ENCODE data around the gene PCGF5.
A peak's percentile ranks its signal among the peaks of the same experiment; 100 is the strongest.
"Not testable (repeated sequence)": the region's sequence is repeated elsewhere in the genome, so short reads cannot be mapped to it uniquely, and the experiment has no call there.

Gene PCGF5

GRCh38 chr10:91210435-91210834 is 10.0 kb upstream of the PCGF5 start:
- DNase-seq, result peak in 1 of 4 experiments; percentile 1

DNA sequence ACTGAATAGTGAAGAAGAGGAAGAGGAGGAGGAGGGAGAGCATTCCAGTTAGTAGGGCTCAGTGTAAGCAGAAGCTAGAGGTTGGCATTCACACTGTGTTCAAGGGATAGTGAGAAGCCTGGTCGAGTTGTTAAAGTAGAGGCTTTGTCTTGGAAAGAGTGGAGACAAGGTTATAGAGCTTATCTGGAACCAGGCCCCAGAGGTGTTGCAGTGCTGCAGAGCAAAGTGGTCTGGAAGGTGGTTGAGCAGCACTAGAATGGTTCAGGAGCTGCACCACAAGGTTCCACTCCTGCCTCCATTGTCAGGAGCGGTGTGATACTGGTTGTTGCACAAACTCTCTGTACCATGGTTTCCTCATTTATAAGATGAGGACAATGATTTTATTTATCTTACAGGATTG is 8.8 kb upstream of the PCGF5 start:
- DNase-seq, result no peak

DNA sequence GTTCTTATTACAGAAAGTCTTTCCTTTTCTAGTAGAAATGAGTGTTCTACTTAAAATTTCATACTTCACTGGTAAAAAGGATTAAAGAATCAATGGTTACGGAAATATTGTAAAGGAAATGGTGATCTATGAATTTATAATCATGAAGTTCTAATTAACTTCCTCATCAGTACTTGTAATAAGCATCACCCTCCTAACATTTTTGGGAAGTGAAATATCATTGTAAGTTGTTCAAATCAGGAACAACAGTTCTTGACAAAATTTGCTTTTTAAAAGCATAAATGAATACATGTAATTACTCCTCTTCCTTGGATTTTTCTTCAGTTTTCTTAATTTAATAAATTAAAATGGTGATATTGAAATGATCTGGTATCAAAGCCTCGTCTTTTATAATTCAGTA is 5.6 kb upstream of the PCGF5 start:
- no peak for DNase-seq

DNA sequence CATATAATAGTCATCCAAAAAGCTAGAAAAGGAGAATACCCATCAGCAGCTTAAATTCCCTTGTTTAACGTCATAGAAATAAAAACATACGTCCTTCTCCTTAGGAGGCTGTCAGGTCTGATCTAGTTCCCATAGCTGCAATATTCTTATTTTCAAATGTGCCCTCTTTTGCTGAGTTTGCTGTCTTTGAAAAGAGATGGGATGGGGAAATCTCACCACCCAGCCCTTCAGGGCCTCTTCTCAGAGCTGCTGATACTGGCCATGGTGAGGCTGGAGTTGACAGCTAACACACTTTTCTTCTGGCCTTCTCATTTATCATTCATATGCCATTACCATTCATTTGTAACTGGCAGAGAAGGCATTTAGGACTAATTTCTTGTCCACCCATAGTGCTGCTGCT is 5.1 kb upstream of the PCGF5 start:
- no peak for DNase-seq

DNA sequence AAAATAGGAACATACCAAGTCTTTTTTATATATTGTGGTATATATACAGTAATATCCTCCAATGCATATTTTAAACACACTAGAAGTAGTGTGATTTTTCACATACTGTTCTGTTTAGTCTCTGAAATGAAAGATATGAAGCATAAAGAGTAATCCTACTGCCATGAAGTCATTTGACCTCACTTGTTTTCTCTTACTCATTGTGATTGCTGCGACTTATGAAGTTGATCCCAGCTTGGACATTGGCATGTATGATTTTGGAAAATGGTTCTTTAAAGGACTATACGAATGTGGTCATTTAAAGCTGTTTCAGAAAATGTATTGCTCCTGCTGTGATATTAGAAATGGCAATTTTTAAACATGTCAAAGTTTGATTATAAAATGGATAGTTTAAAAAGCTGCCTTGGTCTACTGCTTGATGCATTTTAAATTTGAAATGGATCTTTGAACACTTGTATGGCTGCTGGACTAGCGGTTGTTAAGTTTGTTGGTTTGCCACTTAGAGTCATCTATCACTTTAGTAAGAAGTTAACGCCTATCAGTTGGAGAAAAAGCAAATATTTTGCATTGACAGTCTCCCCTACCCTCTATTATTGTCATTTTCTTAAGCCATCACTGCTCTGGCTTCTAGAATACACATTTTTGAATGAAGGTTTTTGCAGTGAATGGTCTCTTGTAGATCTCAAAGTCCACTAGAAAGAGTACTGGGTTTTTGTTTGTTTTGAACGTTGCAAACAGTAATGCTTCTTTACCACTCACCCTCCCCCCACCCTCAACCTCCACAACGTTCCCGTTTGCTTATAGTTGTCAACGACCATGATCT is 881 bp upstream of the PCGF5 start:
- DNase-seq, result no peak

- DNase-seq, result peak in 1 of 4 experiments; percentile 13
Measured at GRCh38 chr10:91220954-91221675, 652 bp downstream of the PCGF5 start.

GRCh38 chr10:91226093-91226492 is 5.6 kb downstream of the PCGF5 start:
- no peak for DNase-seq

GRCh38 chr10:91227576-91227975 is 7.1 kb downstream of the PCGF5 start:
- DNase-seq, result no peak

GRCh38 chr10:91229683-91230082 is 9.2 kb downstream of the PCGF5 start:
- DNase-seq, result no peak

GRCh38 chr10:91238191-91238590 is 17.7 kb downstream of the PCGF5 start:
- no peak for DNase-seq

GRCh38 chr10:91239789-91240188 is 19.3 kb downstream of the PCGF5 start:
- no peak for DNase-seq

- no peak for DNase-seq
Measured at GRCh38 chr10:91242940-91243339, 22.5 kb downstream of the PCGF5 start.

DNA sequence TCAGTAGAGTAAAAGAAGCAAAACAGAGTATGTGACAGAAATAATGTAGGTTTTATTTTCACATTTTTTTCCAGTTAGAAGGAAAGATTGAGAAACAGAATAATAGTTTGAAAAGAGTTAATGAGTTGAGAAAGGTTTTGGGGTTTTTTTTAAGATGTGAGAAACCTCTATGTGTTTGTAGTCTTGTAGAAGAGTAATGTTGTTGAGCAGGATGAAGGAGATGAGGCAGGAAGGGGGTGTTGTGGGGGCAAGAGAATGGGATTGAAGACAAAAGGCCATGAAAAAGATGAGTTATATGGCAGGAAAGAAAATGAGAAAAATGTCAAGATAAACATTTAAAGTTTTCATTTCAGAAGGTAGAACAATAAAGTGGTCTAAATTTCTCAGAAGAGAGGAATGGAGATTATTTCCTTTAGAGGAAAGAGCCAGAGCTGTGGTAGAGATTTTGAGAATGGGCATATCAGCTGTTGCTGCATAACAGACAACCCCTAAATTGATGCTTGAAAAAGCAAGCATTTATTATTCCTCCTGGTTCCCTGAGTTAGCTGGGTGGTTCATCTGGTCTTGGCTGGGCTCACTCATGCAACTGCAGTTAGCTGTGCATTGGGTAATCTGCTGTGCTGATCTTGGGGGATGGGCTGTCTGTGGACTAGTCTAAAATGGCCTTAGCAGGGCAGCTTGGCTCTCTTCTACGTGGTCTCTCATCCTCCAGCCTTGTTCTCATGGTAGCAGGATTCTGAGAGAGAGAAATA is 27.1 kb downstream of the PCGF5 start:
- DNase-seq, result no peak

DNA sequence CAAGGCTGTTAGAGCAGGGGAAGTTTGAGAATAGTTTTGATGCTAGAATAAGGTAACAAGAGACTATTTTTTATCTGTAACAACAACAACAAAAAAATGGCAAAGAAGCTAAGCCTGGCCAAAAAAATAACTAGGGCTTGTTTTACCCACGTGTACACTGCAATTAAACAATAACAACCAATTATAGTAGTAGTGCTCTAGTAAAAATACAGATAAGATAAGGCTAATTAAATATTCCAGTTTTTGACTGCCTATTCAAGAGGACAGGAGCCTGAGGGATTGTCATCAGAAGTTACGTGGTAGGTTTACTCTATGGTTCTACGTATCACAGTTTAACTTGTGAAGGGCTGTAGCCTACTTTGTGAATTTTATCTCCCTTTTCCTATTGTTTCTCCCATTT is 29.2 kb downstream of the PCGF5 start:
- DNase-seq, result no peak

DNA sequence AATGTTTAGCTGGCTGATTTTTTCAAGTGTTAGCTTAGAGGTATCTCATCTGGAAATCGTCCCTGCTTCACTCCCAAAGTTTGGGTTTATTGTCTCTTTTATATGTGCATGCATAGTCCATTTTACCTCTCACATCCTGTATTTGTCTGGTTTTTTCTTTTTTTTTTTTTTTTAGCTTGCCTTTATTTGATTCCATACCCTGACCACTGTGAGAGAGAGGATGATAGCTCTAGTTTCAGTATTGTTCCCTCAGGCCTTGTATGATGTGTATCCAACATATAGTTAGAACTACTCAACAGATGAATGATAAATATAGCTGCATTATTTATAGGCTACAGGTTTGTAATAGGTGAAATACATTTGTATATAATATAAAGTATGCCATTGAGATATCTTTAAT is 29.9 kb downstream of the PCGF5 start:
- DNase-seq, result no peak

DNA sequence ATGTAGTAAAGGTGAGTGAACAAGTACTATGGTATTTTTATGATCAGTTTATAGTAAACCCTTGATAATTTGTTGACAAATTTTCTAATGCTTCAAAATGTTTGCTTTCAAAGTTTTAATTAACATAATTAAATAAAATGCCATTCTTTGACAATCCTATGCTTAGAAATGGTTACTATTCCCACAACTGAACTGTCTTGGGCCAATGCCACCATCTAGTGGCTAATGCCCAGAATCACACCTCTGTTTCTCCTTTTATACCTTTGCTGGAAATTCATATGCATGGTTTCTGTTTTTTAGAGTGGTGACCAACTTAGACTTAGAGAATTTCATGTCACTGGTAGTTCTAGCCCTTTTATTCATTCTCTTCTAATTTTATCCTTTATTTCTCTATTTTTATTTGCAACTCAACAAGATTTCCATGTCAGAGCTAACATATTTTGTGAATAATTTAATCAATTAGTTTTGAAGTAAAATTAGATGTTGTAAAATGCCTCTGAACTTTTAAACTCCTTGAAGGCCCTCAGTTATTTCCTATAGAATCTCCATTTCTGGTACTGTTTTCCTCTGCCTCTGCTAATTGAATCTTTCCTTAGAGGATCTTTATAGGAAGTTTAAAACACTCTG is 31.1 kb downstream of the PCGF5 start:
- peak in 3 of 4 experiments; percentile 1 to 14 (median 1) for DNase-seq

- no peak for DNase-seq
Measured at GRCh38 chr10:91253300-91253699, 32.8 kb downstream of the PCGF5 start.

- DNase-seq, result no peak
Measured at GRCh38 chr10:91257310-91257709, 36.8 kb downstream of the PCGF5 start.

GRCh38 chr10:91260417-91260816 is 40.0 kb downstream of the PCGF5 start:
- DNase-seq, result not testable (repeated sequence)

DNA sequence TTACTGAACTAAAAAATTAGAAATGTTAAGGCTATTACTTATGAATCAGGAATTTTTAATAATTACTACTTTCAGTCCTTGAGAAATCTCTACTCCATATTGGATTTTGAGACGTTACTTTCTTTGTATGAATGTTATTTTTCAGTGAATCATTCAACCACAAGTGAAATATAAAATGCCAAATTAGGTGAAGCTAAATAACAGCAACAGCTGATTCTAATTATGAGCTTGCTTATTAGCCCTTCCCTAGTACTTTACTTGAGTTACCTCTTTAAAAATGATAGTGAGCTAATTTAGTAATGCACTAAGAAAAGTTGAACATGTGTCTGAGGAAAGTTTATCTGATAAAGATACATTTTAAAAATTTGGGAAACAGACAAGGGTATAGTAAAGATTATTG is 51.4 kb downstream of the PCGF5 start:
- no peak for DNase-seq

GRCh38 chr10:91284486-91285090 is 64.1 kb downstream of the PCGF5 start:
- DNase-seq, result no peak

DNA sequence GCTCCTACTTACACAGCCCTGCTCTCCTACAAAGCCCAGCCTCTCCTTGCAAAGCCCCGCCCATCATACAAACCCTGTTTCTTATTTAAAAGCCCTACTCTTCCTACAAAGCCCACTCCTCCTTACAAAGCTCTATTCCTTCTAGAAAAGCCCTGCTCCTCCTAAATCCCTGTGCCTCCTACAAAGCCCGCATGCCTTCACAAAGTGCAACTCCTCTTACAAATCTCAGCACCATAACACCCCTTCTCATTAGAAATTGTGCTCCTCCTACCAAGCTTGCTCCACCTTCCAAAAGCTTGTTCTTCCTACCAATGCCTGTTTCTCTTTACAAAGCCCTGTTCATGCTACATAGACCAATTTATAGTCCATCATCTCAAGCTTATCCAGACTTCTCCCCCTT is 66.1 kb downstream of the PCGF5 start:
- DNase-seq, result no peak

- no peak for DNase-seq
Measured at GRCh38 chr10:91287276-91287675, 66.8 kb downstream of the PCGF5 start.

All from activated CD4-positive, CD25-positive, alpha-beta regulatory T cell (primary cell).